SIG-M5 treated with dmso at 0.1 percent for 504 hours (cell line): ENCODE results near the gene SNPH.

ENCODE experiments used
- DNase-seq: peaks from one replicate; lab custom pipeline; 2025; ENCODE audit not compliant: unreplicated experiment; lab: John Stamatoyannopoulos, UW

Gene SNPH

GRCh38 chr20:1286267-1287024 is 20.4 kb downstream of the SNPH start:
- no peak for DNase-seq

- no peak for DNase-seq
Measured at GRCh38 chr20:1287306-1287705, 21.2 kb downstream of the SNPH start.

- DNase-seq: no peak
Measured at GRCh38 chr20:1287787-1288569, 21.9 kb downstream of the SNPH start.

- DNase-seq: no peak
Measured at GRCh38 chr20:1291191-1291741, 25.2 kb downstream of the SNPH start.

- DNase-seq: no peak
Measured at GRCh38 chr20:1292620-1293019, 26.5 kb downstream of the SNPH start.

- DNase-seq: no peak
Measured at GRCh38 chr20:1293641-1294379, 27.7 kb downstream of the SNPH start.

GRCh38 chr20:1294497-1294896 is 28.4 kb downstream of the SNPH start:
- DNase-seq: no peak

GRCh38 chr20:1295276-1295930 is 29.3 kb downstream of the SNPH start:
- no peak for DNase-seq

- DNase-seq: no peak
Measured at GRCh38 chr20:1296117-1296610, 30.1 kb downstream of the SNPH start.

- DNase-seq: no peak
Measured at GRCh38 chr20:1296922-1297321, 30.8 kb downstream of the SNPH start.

GRCh38 chr20:1297486-1297885 is 31.4 kb downstream of the SNPH start:
- DNase-seq: no peak

GRCh38 chr20:1298166-1298565 is 32.1 kb downstream of the SNPH start:
- DNase-seq: no peak

- DNase-seq: no peak
Measured at GRCh38 chr20:1298888-1299511, 32.9 kb downstream of the SNPH start.

GRCh38 chr20:1299522-1299921 is 33.4 kb downstream of the SNPH start:
- peak; percentile 19 for DNase-seq

- DNase-seq: no peak
Measured at GRCh38 chr20:1300083-1300840, 34.2 kb downstream of the SNPH start.

GRCh38 chr20:1301031-1301529 is 35.0 kb downstream of the SNPH start:
- peak; percentile 68 for DNase-seq

GRCh38 chr20:1302685-1303541 is 36.8 kb downstream of the SNPH start:
- DNase-seq: no peak

- no peak for DNase-seq
Measured at GRCh38 chr20:1304710-1305515, 38.8 kb downstream of the SNPH start.
